A673 (cell line): ENCODE measurements around the gene CDC42EP3. TPM values are rescaled to one million over a fixed set of nuclear protein-coding genes. Genes with fewer than 3 reads are reported as not detected.

Experiments
- BruUV-seq: library from RNA; stranded (reverse); fragments of 400-500 nt; replicated peaks from 2 replicates; lab custom pipeline; 2021; lab: Mats Ljungman, UMichigan
- CTCF ChIA-PET: fragments of 300-600 bp; sonication (Branson Sonifier 250); formaldehyde crosslinking; loops from one replicate; lab custom pipeline; 2022; ENCODE audit warnings: antibody characterized with exemption; lab: Charles Lee
- POLR2A ChIA-PET: fragments of 300-600 bp; sonication (Branson Sonifier 250); formaldehyde crosslinking; loops from one replicate; lab custom pipeline; 2022; ENCODE audit warnings: antibody characterized with exemption; ENCODE audit not compliant: low non-redundant PET; lab: Charles Lee
- DNase-seq: peaks from one replicate; pipeline ENCODE4 v3.0.0-alpha.2; 2015; ENCODE audit warnings: low spot score
- H3K27ac ChIP-seq: fragments of 200-600 bp; sonication (generic); 2 replicates; pipeline ENCODE4 v1.5.1; 2016; ENCODE audit warnings: mixed run types, low read depth, mild to moderate bottlenecking, mixed read lengths, antibody characterized with exemption, low read length; ENCODE audit not compliant: poor library complexity, severe bottlenecking
- H3K27me3 ChIP-seq: fragments of 200-600 bp; sonication (generic); replicated peaks from 2 replicates; pipeline ENCODE4 v1.6.1; 2017; ENCODE audit warnings: mixed run types, low read depth, mild to moderate bottlenecking, mixed read lengths, antibody characterized with exemption, low read length; ENCODE audit not compliant: insufficient read depth, poor library complexity
- H3K36me3 ChIP-seq: fragments of 200-600 bp; sonication (generic); 2 replicates; pipeline ENCODE4 v1.6.1; 2016; ENCODE audit warnings: mixed run types, mild to moderate bottlenecking, mixed read lengths, antibody characterized with exemption, low read length; ENCODE audit not compliant: insufficient read depth, poor library complexity, severe bottlenecking
- H3K4me1 ChIP-seq: fragments of 200-600 bp; sonication (generic); 2 replicates; pipeline ENCODE4 v1.6.1; 2017; ENCODE audit warnings: mixed run types, mild to moderate bottlenecking, mixed read lengths, antibody characterized with exemption, low read length; ENCODE audit not compliant: insufficient read depth, poor library complexity, severe bottlenecking
- H3K4me3 ChIP-seq: fragments of 200-600 bp; sonication (generic); 2 replicates; pipeline ENCODE4 v1.5.1; 2016; ENCODE audit warnings: low read depth, mixed run types, mild to moderate bottlenecking, mixed read lengths, low read length; ENCODE audit not compliant: poor library complexity, severe bottlenecking
- H3K9me3 ChIP-seq: fragments of 200-600 bp; sonication (generic); 2 replicates; pipeline ENCODE4 v1.6.1; 2016; ENCODE audit warnings: mixed run types, low read depth, mild to moderate bottlenecking, mixed read lengths, antibody characterized with exemption, low read length; ENCODE audit not compliant: poor library complexity, severe bottlenecking
- CTCF ChIP-seq: fragments of 300-800, 200-600 bp; sonication (generic); conservative IDR thresholded peaks from 2 replicates; pipeline ENCODE4 v1.5.1; 2017; ENCODE audit warnings: low read depth, mild to moderate bottlenecking, antibody characterized with exemption, low read length, moderate library complexity, mixed read lengths
- EZH2 ChIP-seq: fragments of 200-600 bp; sonication (generic); IDR thresholded peaks from 2 replicates; pipeline ENCODE4 v1.6.1; 2017; ENCODE audit warnings: borderline replicate concordance, low read depth, mild to moderate bottlenecking, mixed read lengths, antibody characterized with exemption, low read length; ENCODE audit not compliant: poor library complexity, severe bottlenecking
- intact Hi-C: fragments of 100-400 bp; cut with micrococcal nuclease; formaldehyde crosslinking; loops from one replicate; pipeline ENCODE4 v1.10.0; 2022; ENCODE audit not compliant: unreplicated experiment
- total RNA-seq: library from RNA; stranded (reverse); gene quantifications from 2 replicates; pipeline ENCODE4 v1.2.3, GENCODE V29; 2021

CDC42EP3 gene
- total RNA-seq, 1 experiment from 2014 or later, result 12.2 TPM

- H3K4me1 ChIP-seq, result no peaks in the 10 kb centered on the region
- no peaks in the 10 kb centered on the region for H3K9me3 ChIP-seq
- TF ChIP-seq CTCF (no peak), EZH2 (no peak)
- intact Hi-C loops, result no loop called here
- no peak overlapping the region for H3K27ac ChIP-seq
- CTCF ChIA-PET, result no interaction called here
- POLR2A ChIA-PET, result no interaction called here
- no peak for DNase-seq
- BruUV-seq, result no TSS peak
- H3K36me3 ChIP-seq, result no peaks in the 10 kb centered on the region
- no peak overlapping the region for H3K4me3 ChIP-seq
- no peaks in the 10 kb centered on the region for H3K27me3 ChIP-seq
These were observed 12.7 kb upstream of the CDC42EP3 start for GRCh38 chr2:37683921-37684780.

GRCh38 chr2:37683241-37683640, 11.8 kb upstream of the CDC42EP3 start:
- ChIA-PET POLR2A (no interaction called here), CTCF (no interaction called here)
- Histone ChIP-seq H3K4me3 (no peak overlapping the region), H3K9me3 (no peaks in the 10 kb centered on the region), H3K4me1 (no peaks in the 10 kb centered on the region), H3K36me3 (no peaks in the 10 kb centered on the region), H3K27ac (no peak overlapping the region), H3K27me3 (no peaks in the 10 kb centered on the region)
- no peak for TF ChIP-seq EZH2
- TF ChIP-seq CTCF, result no peak
- intact Hi-C loops, result no loop called here
- BruUV-seq, result no TSS peak
- DNase-seq, result no peak

DNA sequence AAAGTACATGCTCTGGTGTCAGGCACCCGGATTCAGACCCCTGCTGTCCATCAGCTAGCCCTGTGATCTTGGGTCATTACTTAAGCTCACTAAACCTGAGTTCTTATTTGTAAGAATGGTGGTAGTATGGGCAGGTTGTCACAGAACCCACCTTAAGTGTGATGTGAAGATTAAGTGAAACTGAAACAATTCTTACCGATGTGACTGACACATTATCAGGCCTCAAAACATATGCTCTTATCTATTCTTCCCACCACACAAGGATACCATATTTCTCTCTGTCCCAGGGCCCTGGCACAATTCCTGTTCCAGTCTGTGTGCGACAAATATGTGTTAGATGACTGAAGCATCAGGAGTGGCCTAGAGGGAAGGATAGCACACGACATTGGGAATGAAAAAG, 11.0 kb upstream of the CDC42EP3 start:
- intact Hi-C loops, result no loop called here
- DNase-seq, result no peak
- H3K4me1 ChIP-seq, result no peaks in the 10 kb centered on the region
- H3K27ac ChIP-seq, result no peak overlapping the region
- no TSS peak for BruUV-seq
- ChIA-PET POLR2A (no interaction called here), CTCF (no interaction called here)
- H3K4me3 ChIP-seq, result no peak overlapping the region
- no peaks in the 10 kb centered on the region for H3K27me3 ChIP-seq
- no peaks in the 10 kb centered on the region for H3K9me3 ChIP-seq
- no peak for TF ChIP-seq CTCF
- TF ChIP-seq EZH2, result no peak
- H3K36me3 ChIP-seq, result no peaks in the 10 kb centered on the region
